Naive B cell (primary cell): Measurements from ENCODE around the gene SKIC8. TPM values are rescaled to one million over a fixed set of nuclear protein-coding genes. Genes with fewer than 3 reads are reported as not detected.

Experiments used
- ATAC-seq, 2 donors: fragments of 150-1000 bp; cut with Tn5 transposase; 2 replicates each; pipeline ENCODE4 v1.10.0; 2021; ENCODE audit warnings: low read depth in 2 of 2, mild to moderate bottlenecking in 2 of 2, moderate library complexity in 2 of 2
- DNase-seq: peaks from one replicate; pipeline ENCODE4 v3.0.0; 2022
- H3K27ac Mint-ChIP-seq, 6 donors: one replicate each; pipeline ENCODE4 v1.8.0; 2020 to 2022; ENCODE audit warnings: mild to moderate bottlenecking in 6 of 6, mixed read lengths in 6 of 6, moderate library complexity in 5 of 6, inconsistent platforms in 2 of 6
- H3K27me3 Mint-ChIP-seq, 3 donors: one replicate each; pipeline ENCODE4 v1.8.0; 2021 to 2022; ENCODE audit warnings: mixed read lengths in 3 of 3, mild to moderate bottlenecking in 1 of 3
- H3K36me3 Mint-ChIP-seq, 2 donors: one replicate each; pipeline ENCODE4 v1.8.0; 2020 to 2022; ENCODE audit warnings: mixed read lengths in 2 of 2, inconsistent platforms in 1 of 2, mild to moderate bottlenecking in 1 of 2
- H3K4me1 Mint-ChIP-seq, 3 donors: one replicate each; pipeline ENCODE4 v1.8.0; 2020 to 2022; ENCODE audit warnings: mixed read lengths in 3 of 3, inconsistent platforms in 1 of 3, mild to moderate bottlenecking in 1 of 3, moderate library complexity in 1 of 3
- H3K4me3 Mint-ChIP-seq, 8 donors: one replicate each; pipeline ENCODE4 v1.8.0; 2020 to 2022; ENCODE audit warnings: mild to moderate bottlenecking in 8 of 8, mixed read lengths in 8 of 8, moderate library complexity in 8 of 8, inconsistent platforms in 2 of 8
- H3K9me3 Mint-ChIP-seq, 7 donors: one replicate each; pipeline ENCODE4 v1.8.0; 2020 to 2022; ENCODE audit warnings: mixed read lengths in 7 of 7, mild to moderate bottlenecking in 5 of 7, inconsistent platforms in 2 of 7, moderate library complexity in 1 of 7
- polyA plus RNA-seq, 6 donors: library from polyadenylated mRNA; unstranded; fragments of 300-500 nt; fragmentation: Illumina TruSeq; gene quantifications; one replicate each; pipeline ENCODE4 v1.2.3, GENCODE V29; 2021; ENCODE audit warnings: low read depth in 6 of 6

SKIC8 gene
- polyA plus RNA-seq, 6 donors from 2014 or later = 60.8 to 107 (median 72.6) TPM

- no peak for DNase-seq
- no peak for ATAC-seq
- Mint-ChIP-seq H3K27me3 (peaks cover 9 to 30% (median 14%) of the 10 kb centered on the region in 3 donors), H3K36me3 (no peaks in the 10 kb centered on the region), H3K9me3 (no peaks in the 10 kb centered on the region), H3K4me1 (no peaks in the 10 kb centered on the region), H3K4me3 (no peak overlapping the region), H3K27ac (no peak overlapping the region)
Measured at GRCh38 chr15:78316283-78317083, 17.1 kb upstream of the SKIC8 start.

GRCh38 chr15:78315686-78316282 is 16.4 kb upstream of the SKIC8 start:
- no peaks in the 10 kb centered on the region for H3K4me1 Mint-ChIP-seq
- peak overlapping the region in 1 of 6 donors; percentile 19 for H3K27ac Mint-ChIP-seq
- no peak overlapping the region for H3K4me3 Mint-ChIP-seq
- H3K36me3 Mint-ChIP-seq = no peaks in the 10 kb centered on the region
- H3K9me3 Mint-ChIP-seq = no peaks in the 10 kb centered on the region
- DNase-seq = no peak
- H3K27me3 Mint-ChIP-seq = peaks cover 9 to 33% (median 14%) of the 10 kb centered on the region in 3 donors
- no peak for ATAC-seq

GRCh38 chr15:78314181-78314581 is 14.8 kb upstream of the SKIC8 start:
- Mint-ChIP-seq H3K36me3 (no peaks in the 10 kb centered on the region), H3K27ac (peak overlapping the region in 2 of 6 donors; percentile 21 to 64), H3K9me3 (no peaks in the 10 kb centered on the region), H3K4me3 (no peak overlapping the region), H3K27me3 (peaks cover 9 to 39% (median 28%) of the 10 kb centered on the region in 3 donors), H3K4me1 (no peaks in the 10 kb centered on the region)
- no peak for ATAC-seq
- DNase-seq = no peak

GRCh38 chr15:78313383-78313782 is 14.0 kb upstream of the SKIC8 start:
- ATAC-seq = no peak
- no peaks in the 10 kb centered on the region for H3K36me3 Mint-ChIP-seq
- no peak for DNase-seq
- no peak overlapping the region for H3K27ac Mint-ChIP-seq
- H3K4me1 Mint-ChIP-seq = no peaks in the 10 kb centered on the region
- no peak overlapping the region for H3K4me3 Mint-ChIP-seq
- H3K27me3 Mint-ChIP-seq = peaks cover 9 to 46% (median 32%) of the 10 kb centered on the region in 3 donors
- no peaks in the 10 kb centered on the region for H3K9me3 Mint-ChIP-seq

DNA sequence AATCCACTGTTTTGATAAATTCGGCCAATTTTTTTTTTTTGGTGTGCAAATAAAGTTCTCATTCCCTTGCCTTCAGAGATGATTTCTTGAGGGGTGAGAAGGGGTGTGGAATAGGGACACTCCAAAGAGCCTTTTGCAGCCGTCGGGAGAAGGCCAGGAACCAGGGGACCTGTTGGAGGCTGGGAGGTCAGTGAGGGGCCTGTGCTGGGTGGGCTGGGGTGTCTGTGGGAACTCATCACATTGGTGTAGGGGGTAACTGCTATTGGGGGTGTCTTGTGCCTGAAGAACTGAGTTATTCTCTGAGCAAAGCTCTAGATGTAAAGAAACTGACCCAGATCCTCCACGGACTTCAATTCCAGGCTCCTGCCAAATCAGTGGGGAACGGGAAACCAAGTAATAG is 13.5 kb upstream of the SKIC8 start:
- Mint-ChIP-seq H3K36me3 (no peaks in the 10 kb centered on the region), H3K4me1 (no peaks in the 10 kb centered on the region), H3K4me3 (no peak overlapping the region), H3K27ac (no peak overlapping the region), H3K9me3 (no peaks in the 10 kb centered on the region), H3K27me3 (peaks cover 11 to 51% (median 36%) of the 10 kb centered on the region in 3 donors)
- ATAC-seq = no peak
- no peak for DNase-seq

- DNase-seq (no peak), ATAC-seq (no peak)
- Mint-ChIP-seq H3K4me3 (no peak overlapping the region), H3K27ac (no peak overlapping the region), H3K36me3 (no peaks in the 10 kb centered on the region), H3K4me1 (no peaks in the 10 kb centered on the region), H3K27me3 (peaks cover 14 to 53% (median 41%) of the 10 kb centered on the region in 3 donors), H3K9me3 (no peaks in the 10 kb centered on the region)
Measured at GRCh38 chr15:78312536-78312935, 13.1 kb upstream of the SKIC8 start.

- DNase-seq (no peak), ATAC-seq (no peak)
- H3K4me1 Mint-ChIP-seq = no peaks in the 10 kb centered on the region
- H3K36me3 Mint-ChIP-seq = no peaks in the 10 kb centered on the region
- no peaks in the 10 kb centered on the region for H3K9me3 Mint-ChIP-seq
- H3K27ac Mint-ChIP-seq = no peak overlapping the region
- H3K27me3 Mint-ChIP-seq = peaks cover 14 to 59% (median 41%) of the 10 kb centered on the region in 3 donors
- no peak overlapping the region for H3K4me3 Mint-ChIP-seq
Measured at GRCh38 chr15:78311292-78311691, 11.9 kb upstream of the SKIC8 start.

DNA sequence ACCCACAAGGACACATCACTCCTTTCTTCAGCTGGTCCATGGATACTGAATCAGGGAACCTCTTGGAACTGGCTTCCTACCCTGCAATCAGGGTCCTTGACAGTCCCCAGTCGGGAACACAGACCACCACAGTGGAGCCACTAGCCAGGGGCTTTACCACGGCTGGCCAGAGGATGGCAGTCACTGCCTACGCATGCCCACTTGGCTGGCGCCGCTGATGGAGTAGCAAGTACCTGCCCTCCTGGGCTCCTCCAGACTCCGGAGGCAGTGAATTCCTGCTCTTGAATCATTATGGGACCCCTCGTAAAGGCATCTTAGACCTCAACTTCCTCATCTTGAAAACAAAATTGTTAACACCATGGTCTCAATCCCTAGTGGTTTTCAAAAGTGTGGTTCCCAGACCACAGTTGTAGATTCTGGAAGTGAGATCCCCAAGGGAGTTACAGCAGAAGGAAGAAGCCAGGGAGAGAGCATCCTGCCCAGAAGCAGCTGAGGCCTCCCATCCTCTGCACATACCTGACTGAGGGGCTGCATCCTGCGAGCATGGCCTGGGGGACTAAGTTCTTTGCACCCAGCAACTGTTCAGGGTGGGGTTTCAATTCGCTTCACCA is 9.1 kb upstream of the SKIC8 start:
- Mint-ChIP-seq H3K27ac (no peak overlapping the region), H3K4me3 (no peak overlapping the region), H3K9me3 (no peaks in the 10 kb centered on the region), H3K4me1 (no peaks in the 10 kb centered on the region), H3K27me3 (peaks cover 14 to 59% (median 51%) of the 10 kb centered on the region in 3 donors), H3K36me3 (no peaks in the 10 kb centered on the region)
- ATAC-seq (peak in 1 of 2 donors; percentile 43), DNase-seq (no peak)

DNA sequence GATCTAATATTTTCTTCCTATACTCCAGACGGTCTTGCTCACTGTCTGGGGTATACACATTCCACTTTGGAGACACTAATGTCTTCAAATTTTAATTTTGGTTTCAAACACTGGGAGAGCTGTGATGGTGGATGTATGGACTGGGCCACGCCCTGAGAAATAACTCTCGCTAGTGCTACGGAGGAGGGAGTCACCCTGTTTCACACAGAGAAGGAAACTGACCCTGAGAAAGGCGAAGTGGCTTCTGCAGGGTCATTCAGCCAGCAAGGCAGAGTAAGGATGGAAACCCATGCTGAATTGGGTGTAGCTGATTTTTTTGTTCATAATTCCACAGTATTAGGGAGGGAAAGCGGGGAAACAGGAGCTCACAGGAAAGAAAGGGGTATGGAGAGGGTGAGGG is 8.6 kb upstream of the SKIC8 start:
- Mint-ChIP-seq H3K4me3 (no peak overlapping the region), H3K36me3 (no peaks in the 10 kb centered on the region), H3K27me3 (peaks cover 10 to 53% (median 48%) of the 10 kb centered on the region in 3 donors), H3K27ac (no peak overlapping the region), H3K9me3 (no peaks in the 10 kb centered on the region), H3K4me1 (no peaks in the 10 kb centered on the region)
- DNase-seq = no peak
- ATAC-seq = no peak

GRCh38 chr15:78306176-78306774 is 6.9 kb upstream of the SKIC8 start:
- H3K9me3 Mint-ChIP-seq = no peaks in the 10 kb centered on the region
- no peak overlapping the region for H3K27ac Mint-ChIP-seq
- no peaks in the 10 kb centered on the region for H3K4me1 Mint-ChIP-seq
- DNase-seq (no peak), ATAC-seq (no peak)
- H3K36me3 Mint-ChIP-seq = no peaks in the 10 kb centered on the region
- peaks cover 5 to 44% (median 37%) of the 10 kb centered on the region in 3 donors for H3K27me3 Mint-ChIP-seq
- H3K4me3 Mint-ChIP-seq = no peak overlapping the region

DNA sequence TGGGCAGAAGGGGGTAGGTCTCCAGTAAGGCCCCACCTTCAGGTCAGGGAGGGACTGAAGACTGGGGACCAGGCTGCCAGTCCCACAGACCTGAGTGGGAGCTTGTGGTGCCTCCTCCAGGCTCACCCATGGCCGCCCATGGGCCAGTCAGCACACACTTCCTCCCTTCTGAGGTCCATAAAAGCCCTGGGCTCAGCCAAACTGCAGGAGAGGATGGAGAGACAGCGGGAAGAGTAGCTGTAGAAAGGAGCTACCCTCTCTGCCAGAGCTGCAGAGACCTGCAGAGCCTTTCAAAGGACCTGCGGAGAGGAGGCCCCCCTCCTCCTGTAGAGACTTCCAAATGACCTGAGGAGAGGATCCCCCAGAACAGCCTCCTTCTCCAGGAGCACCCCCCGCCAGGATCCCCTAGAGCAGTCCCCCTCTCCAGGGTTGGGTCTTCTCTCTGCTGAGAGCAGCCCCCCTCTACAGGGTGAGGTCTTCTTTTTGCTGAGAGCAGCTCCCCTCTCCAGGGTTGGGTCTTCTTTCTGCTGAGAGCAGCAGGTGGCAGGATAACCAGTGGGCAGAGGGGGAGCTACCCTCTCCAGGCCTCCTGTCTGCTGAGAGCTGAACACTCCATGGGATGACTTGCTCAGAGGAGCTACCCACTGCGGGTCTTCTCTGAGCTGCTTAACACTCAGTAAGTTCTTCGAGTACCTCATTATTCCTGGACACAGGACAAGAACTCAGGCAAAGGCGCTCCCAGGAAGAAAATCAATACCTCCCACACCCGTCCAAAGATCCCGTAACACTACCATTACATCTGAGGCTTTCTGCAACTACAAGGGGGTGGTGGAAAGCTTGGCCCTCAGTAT is 5.0 kb upstream of the SKIC8 start:
- H3K27me3 Mint-ChIP-seq = peaks cover 5 to 37% (median 26%) of the 10 kb centered on the region in 3 donors
- H3K4me1 Mint-ChIP-seq = peaks cover 2 to 4% (median 3%) of the 10 kb centered on the region in 3 donors
- ATAC-seq = no peak
- H3K9me3 Mint-ChIP-seq = no peaks in the 10 kb centered on the region
- no peaks in the 10 kb centered on the region for H3K36me3 Mint-ChIP-seq
- no peak for DNase-seq
- H3K27ac Mint-ChIP-seq = no peak overlapping the region
- H3K4me3 Mint-ChIP-seq = no peak overlapping the region

- peak overlapping the region in 1 of 8 donors; percentile 31 for H3K4me3 Mint-ChIP-seq
- no peak overlapping the region for H3K27ac Mint-ChIP-seq
- H3K9me3 Mint-ChIP-seq = no peaks in the 10 kb centered on the region
- ATAC-seq = no peak
- H3K4me1 Mint-ChIP-seq = peaks cover 8 to 12% (median 10%) of the 10 kb centered on the region in 3 donors
- H3K27me3 Mint-ChIP-seq = peaks cover under 1 to 21% (median 13%) of the 10 kb centered on the region in 3 donors
- no peak for DNase-seq
- no peaks in the 10 kb centered on the region for H3K36me3 Mint-ChIP-seq
Measured at GRCh38 chr15:78302579-78303312, 3.3 kb upstream of the SKIC8 start.
